Retinal pigment epithelial cell (primary cell): ENCODE data around the gene LAMA4.

Experiments used
- DNase-seq: peaks from one replicate; pipeline ENCODE4 v3.0.0-alpha.2; 2010; ENCODE audit warnings: low read depth
- H3K4me3 ChIP-seq: 2 replicates; pipeline ENCODE4 v1.5.1; 2011; ENCODE audit warnings: mild to moderate bottlenecking, low read length, control low read depth, moderate library complexity
- TF ChIP-seq, protein P1 (sequence below): conservative IDR thresholded peaks from 2 replicates; pipeline ENCODE4 v1.5.1; 2011; ENCODE audit warnings: low read depth, low read length, control low read depth, inconsistent platforms

Gene LAMA4

DNA sequence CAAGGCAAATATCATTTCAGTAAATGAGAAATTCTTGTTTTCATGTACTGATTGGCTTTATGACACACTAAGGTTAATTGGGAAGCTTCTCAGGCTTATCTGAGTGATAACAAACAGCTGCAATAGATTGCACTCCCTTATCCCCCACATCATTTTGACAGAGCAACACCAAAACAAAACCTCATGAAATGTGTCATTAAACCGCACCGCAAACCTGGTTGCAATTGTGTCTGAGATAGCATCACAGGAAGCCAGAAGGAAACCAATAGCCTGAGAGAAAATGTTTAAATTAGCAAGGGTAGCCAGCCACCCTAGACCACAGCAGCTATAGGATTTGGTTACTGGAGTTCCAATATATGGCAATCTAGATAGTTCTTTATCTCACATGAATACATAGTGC is 31.6 kb upstream of the LAMA4 start:
- TF ChIP-seq, protein P1, sequence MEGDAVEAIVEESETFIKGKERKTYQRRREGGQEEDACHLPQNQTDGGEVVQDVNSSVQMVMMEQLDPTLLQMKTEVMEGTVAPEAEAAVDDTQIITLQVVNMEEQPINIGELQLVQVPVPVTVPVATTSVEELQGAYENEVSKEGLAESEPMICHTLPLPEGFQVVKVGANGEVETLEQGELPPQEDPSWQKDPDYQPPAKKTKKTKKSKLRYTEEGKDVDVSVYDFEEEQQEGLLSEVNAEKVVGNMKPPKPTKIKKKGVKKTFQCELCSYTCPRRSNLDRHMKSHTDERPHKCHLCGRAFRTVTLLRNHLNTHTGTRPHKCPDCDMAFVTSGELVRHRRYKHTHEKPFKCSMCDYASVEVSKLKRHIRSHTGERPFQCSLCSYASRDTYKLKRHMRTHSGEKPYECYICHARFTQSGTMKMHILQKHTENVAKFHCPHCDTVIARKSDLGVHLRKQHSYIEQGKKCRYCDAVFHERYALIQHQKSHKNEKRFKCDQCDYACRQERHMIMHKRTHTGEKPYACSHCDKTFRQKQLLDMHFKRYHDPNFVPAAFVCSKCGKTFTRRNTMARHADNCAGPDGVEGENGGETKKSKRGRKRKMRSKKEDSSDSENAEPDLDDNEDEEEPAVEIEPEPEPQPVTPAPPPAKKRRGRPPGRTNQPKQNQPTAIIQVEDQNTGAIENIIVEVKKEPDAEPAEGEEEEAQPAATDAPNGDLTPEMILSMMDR: no peak
- H3K4me3 ChIP-seq: no peak overlapping the region
- no peak for DNase-seq

DNA sequence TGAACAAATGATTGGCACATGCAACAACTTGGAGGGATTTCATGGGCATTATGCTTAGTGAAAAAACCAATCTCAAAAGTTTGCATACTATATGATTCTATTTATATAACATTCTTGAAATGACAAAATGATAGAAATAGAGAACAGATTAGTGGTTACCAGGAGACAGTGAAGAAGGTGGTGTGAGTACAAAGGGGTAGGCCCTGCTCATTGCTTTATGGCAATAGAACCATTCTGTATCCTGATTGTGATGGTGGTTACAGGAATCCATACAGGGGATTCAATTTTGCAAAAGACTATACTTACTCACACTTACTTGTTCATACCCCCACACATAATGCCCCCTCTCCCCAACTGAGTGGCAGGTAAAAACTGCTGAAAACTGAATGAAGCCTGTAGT is 30.2 kb upstream of the LAMA4 start:
- TF ChIP-seq, protein P1: no peak
- H3K4me3 ChIP-seq: no peak overlapping the region
- DNase-seq: no peak

DNA sequence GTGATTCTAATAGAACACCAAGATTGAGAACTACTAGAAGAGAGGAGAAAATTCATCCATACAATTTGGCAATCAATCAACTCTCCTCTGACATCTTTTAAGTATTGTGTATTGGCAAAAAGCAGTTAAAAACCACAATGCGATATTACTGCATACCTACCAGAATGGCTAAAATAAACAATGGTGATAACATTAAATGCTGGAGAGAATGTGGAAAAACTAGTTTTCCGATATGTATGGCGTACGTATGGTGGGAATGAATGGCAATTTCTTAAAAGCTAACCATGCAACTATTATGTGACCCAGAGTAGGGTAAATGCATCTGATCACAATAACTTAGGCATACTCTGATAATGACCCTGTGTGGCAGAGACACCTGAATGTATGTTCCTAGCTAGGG is 29.3 kb upstream of the LAMA4 start:
- no peak for DNase-seq
- H3K4me3 ChIP-seq: no peak overlapping the region
- TF ChIP-seq, protein P1: no peak

DNA sequence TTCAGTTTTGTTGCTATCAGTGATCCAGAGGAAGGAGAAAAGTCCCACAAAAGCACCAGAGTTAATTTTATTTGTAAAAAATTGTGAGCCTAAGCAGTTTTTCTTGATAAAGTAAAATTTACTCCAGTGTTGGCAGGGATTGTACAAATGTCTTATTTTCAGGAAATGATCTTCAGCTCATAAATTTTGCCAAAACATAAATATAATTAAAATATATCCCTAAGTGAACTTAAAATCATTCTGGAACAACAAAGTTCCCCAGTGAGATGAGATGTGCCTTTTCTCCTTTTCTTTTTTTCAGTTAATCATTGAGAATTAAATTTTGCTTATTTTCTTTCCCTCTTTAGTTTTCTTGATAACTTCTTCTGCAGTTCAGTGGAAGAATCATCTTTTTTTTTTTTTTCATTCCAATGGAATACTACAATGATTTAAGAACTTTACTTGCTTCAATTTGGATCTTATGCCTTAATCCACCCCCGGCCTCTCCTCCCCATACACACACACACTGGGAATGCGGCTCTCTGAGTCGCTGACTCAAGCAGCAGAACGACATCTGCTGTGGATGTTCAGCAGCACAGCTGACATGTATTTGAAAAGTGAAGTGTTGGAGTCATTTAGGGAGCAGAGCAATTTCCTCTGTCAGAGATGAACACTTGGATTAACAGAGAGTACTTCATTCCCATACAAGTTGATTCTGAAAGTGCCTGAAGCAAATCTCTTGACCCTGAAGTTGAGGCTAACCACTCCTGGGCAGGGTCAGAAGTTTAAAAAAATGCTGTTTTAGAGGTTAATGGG is 27.7 kb upstream of the LAMA4 start:
- DNase-seq: no peak
- H3K4me3 ChIP-seq: no peak overlapping the region
- TF ChIP-seq, protein P1: peak; percentile 50

DNA sequence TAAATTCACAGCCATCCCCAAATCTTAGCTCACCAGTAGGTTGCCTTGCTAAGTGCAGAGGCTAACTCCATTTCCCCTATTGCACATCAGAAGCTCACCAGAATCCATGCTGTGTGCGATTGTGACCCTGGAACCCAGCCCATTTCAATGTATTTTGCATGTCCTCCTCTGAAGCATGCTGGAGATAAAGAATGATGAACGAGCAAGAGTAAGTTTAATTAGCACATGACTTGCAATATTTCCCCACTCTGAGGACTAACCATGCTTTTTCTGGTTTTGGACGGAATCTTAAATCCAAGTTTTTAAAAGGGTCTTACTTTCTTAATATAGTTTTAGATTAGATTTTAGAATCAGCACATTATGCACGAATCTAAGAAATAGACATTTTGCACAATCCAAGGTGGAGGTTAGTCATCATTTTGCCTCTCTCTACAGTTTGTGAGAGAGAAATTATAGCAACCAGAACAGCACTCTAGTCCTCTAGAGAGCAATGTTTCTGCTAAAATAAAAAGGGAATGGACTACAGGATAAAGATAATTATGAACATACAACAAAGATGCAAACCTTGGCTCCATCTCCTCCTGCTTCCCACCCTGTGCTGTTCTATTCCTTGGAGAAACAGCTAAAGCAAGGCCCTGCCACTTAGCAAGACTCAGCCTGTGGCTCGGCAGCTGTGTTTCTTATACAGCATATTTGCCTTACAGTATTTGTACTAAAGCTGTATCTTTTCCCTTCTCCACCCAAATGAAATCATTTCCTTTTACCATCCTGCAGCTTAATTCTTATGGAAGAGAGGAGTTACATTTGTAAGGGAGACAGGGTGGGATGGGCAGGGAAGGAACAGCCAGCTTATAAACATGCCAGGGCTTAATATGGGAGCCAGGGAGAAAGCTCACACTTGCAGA is 24.9 kb upstream of the LAMA4 start:
- no peak overlapping the region for H3K4me3 ChIP-seq
- DNase-seq: no peak
- TF ChIP-seq, protein P1: no peak

DNA sequence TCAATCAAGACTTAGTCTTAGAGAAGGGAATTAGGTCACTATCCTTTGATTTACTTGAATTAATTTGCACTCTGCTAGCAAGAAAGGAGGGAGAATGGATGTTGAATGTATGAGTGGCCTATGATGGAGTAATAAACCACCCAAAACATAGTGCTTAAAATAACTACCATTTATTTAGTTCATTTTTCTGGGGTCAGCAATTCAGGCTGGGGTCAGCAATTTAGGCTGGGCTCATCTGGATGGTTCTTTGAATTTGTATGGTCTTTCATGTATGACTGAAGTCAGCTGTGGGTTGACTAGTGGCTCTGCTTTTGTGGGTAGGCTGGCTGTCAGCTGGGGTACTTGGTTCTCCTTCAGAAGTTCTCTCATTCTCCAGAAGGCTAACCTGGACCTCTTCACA is 21.0 kb upstream of the LAMA4 start:
- no peak overlapping the region for H3K4me3 ChIP-seq
- TF ChIP-seq, protein P1: no peak
- DNase-seq: no peak
